Kidney (tissue), 14 donors: ENCODE measurements around the gene MYH8. TPM values are rescaled to one million over a fixed set of nuclear protein-coding genes. Genes with fewer than 3 reads are reported as not detected.

Experiments
- DNase-seq, 5 donors: peaks; one replicate each; pipeline ENCODE4 v3.0.0-alpha.2; 2013 to 2020
- FAIRE-seq: peaks from 2 replicates; lab custom pipeline; 2012; peaks lifted over from hg19 to GRCh38; lab: Jason Lieb, UNC
- H3K27ac ChIP-seq, 2 donors: one replicate each; pipeline ENCODE4 v1.7.0; 2013; ENCODE audit warnings: low read depth in 2 of 2, low read length in 2 of 2, inconsistent platforms in 1 of 2
- H3K27me3 ChIP-seq: one replicate; pipeline ENCODE4 v1.7.1; 2013; ENCODE audit warnings: low read length, inconsistent platforms; ENCODE audit not compliant: control insufficient read depth, insufficient read depth
- H3K36me3 ChIP-seq, 3 donors: one replicate each; pipeline versions ENCODE4 v1.7.0 to v1.7.1; 2013; ENCODE audit warnings: low read length in 3 of 3, control low read depth in 1 of 3, inconsistent platforms in 1 of 3; ENCODE audit not compliant: insufficient read depth in 3 of 3, control insufficient read depth in 2 of 3
- H3K4me1 ChIP-seq, 3 donors: one replicate each; pipeline versions ENCODE4 v1.7.0 to v1.7.1; 2013; ENCODE audit warnings: low read length in 3 of 3, inconsistent platforms in 1 of 3, low read depth in 1 of 3; ENCODE audit not compliant: control insufficient read depth in 2 of 3, insufficient read depth in 2 of 3
- H3K4me3 ChIP-seq, 3 donors: one replicate each; pipeline versions ENCODE4 v1.7.0 to v1.8.1; 2013; ENCODE audit warnings: low read length in 3 of 3, control low read depth in 1 of 3, inconsistent platforms in 1 of 3
- H3K9ac ChIP-seq, 3 donors: one replicate each; pipeline versions ENCODE4 v1.7.0 to v1.7.1; 2013; ENCODE audit warnings: low read length in 3 of 3, control low read depth in 1 of 3, inconsistent platforms in 1 of 3
- H3K9me3 ChIP-seq, 3 donors: one replicate each; pipeline versions ENCODE4 v1.7.0 to v1.7.1; 2013; ENCODE audit warnings: low read length in 3 of 3, control low read depth in 1 of 3, inconsistent platforms in 1 of 3; ENCODE audit not compliant: control insufficient read depth in 2 of 3, insufficient read depth in 1 of 3
- CTCF ChIP-seq: IDR thresholded peaks from 3 replicates; pipeline ENCODE4 v1.5.1; 2012; ENCODE audit warnings: mild to moderate bottlenecking, moderate library complexity, borderline replicate concordance; ENCODE audit not compliant: insufficient read depth; ENCODE audit errors: extremely low read depth
- intact Hi-C: fragments of 100-400 bp; cut with DNase I; formaldehyde crosslinking; loops from one replicate; pipeline ENCODE4 v1.11.1; 2022
- polyA plus RNA-seq: library from polyadenylated mRNA; stranded (reverse); fragments of 350-450 nt; fragmentation: Illumina TruSeq; extraction: RNeasy Lipid Tissue Mini Kit (QIAGEN cat#74804); gene quantifications from one replicate; pipeline ENCODE4 v1.2.3, GENCODE V29; 2014; ENCODE audit warnings: low read depth, low replicate concordance; ENCODE audit not compliant: insufficient read depth
- total RNA-seq: library from RNA; stranded (reverse); fragmentation: NEBNext Ultra II Directional; extraction: Animal tissue kit (Norgen Biotek cat#: 25700); gene quantifications from one replicate; pipeline ENCODE4 v1.2.1, GENCODE V29; 2021
- donor health status: control.
- donor health status: control.
- donor health status: control.
- donor health status: control.
- donor health status: control.
- donor health status: DM: yes; HTN: yes; CAD: no.
- donor health status: Normal renal cell carcinoma (clear cell type).

The MYH8 gene
- total and polyA plus RNA-seq, 2 donors from 2014 or later, result 0.28 to 0.30 TPM

- no peaks in the 10 kb centered on the region for H3K4me1 ChIP-seq
- no peaks in the 10 kb centered on the region for H3K9me3 ChIP-seq
- H3K27ac ChIP-seq, result no peak overlapping the region
- H3K36me3 ChIP-seq, result no peaks in the 10 kb centered on the region
- no peak overlapping the region for H3K4me3 ChIP-seq
- TF ChIP-seq CTCF, result no peak
- FAIRE-seq (no peak), DNase-seq (no peak)
- no peaks in the 10 kb centered on the region for H3K27me3 ChIP-seq
- no peak overlapping the region for H3K9ac ChIP-seq
- intact Hi-C loops, result no loop called here
Measured at GRCh38 chr17:10398352-10398751, 23.4 kb downstream of the MYH8 start.

DNA sequence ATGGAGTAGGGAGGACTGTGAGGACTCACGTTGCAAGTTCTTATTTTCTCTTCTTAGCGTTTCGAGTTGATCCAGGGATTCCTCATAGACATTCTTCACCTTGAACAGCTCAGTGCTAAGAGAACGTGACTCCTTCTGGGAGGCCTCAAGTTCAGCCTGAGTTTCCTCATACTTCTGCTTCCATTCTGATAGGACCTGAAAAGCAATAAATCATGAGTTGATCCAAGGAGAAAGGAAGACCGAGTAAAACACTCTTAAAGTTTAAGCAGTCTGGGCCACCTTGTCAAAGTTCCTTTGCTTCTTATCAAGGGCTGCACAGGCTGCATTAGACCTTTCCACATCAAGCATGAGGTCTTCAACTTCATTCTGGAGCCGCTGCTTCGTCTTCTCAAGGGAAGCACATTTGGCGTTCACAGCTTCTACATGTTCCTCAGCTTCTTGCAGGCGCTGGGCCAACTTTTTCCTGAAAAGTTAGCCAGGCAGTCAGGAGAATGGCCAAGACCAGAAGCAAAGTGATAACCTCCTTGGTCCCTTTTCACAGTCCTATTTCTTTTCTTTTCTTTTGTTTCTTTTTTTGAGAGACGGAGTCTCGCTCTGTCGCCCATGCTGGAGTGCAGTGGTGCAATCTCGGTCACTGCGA lies 25.1 kb downstream of the MYH8 start:
- H3K27me3 ChIP-seq, result no peaks in the 10 kb centered on the region
- H3K36me3 ChIP-seq, result no peaks in the 10 kb centered on the region
- FAIRE-seq, result no peak
- DNase-seq, result peak in 1 of 5 donors; percentile 27
- intact Hi-C loops, result no loop called here
- H3K9ac ChIP-seq, result no peak overlapping the region
- TF ChIP-seq CTCF, result no peak
- H3K4me1 ChIP-seq, result no peaks in the 10 kb centered on the region
- no peak overlapping the region for H3K4me3 ChIP-seq
- H3K9me3 ChIP-seq, result no peaks in the 10 kb centered on the region
- no peak overlapping the region for H3K27ac ChIP-seq

DNA sequence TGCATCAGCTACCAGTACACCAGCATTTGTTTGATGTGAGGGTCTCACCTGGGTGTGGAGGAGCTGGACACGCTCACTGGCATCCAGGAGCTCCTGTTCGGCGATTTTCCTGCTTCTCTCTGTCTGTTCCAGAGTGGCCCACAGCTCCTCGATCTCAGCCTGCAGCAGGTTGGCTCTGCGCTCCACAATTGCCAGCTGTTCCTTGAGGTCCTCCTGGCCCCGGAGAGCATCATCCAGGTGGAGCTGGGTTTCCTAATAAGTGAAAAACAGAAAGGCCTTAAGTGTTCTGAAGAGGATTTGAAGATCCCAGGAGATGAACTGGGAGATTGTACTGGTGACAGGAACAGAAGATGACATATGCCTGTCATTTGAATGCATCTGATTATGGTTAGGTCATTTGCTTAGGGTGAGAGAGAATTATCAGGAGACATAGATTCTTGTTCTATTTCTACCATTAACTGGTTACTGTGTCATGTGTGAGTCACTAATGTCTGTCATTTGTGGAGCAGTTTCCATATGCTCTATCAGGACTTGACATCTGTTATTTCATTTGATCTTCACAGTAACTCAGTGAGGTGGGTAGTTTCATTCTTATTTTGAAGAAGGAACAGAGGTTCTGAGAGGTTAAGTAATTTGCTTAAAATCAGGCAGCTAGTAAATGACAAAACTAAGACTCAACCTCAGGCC lies 27.4 kb downstream of the MYH8 start:
- intact Hi-C loops, result no loop called here
- no peak for DNase-seq
- no peak for TF ChIP-seq CTCF

More for the DNA sequence above, 27.4 kb downstream of the MYH8 start:
- Histone ChIP-seq H3K27ac (no peak overlapping the region), H3K9ac (no peak overlapping the region), H3K4me3 (no peak overlapping the region), H3K4me1 (no peaks in the 10 kb centered on the region), H3K27me3 (no peaks in the 10 kb centered on the region), H3K9me3 (no peaks in the 10 kb centered on the region), H3K36me3 (no peaks in the 10 kb centered on the region)
- no peak for FAIRE-seq
